GM21515 (cell line): ENCODE data around the gene CD58.

Experiments used
- ATAC-seq: cut with Tn5 transposase; IDR thresholded peaks from one replicate; pipeline ENCODE4 v1.9.1; 2021; ENCODE audit not compliant: unreplicated experiment

Gene CD58

DNA sequence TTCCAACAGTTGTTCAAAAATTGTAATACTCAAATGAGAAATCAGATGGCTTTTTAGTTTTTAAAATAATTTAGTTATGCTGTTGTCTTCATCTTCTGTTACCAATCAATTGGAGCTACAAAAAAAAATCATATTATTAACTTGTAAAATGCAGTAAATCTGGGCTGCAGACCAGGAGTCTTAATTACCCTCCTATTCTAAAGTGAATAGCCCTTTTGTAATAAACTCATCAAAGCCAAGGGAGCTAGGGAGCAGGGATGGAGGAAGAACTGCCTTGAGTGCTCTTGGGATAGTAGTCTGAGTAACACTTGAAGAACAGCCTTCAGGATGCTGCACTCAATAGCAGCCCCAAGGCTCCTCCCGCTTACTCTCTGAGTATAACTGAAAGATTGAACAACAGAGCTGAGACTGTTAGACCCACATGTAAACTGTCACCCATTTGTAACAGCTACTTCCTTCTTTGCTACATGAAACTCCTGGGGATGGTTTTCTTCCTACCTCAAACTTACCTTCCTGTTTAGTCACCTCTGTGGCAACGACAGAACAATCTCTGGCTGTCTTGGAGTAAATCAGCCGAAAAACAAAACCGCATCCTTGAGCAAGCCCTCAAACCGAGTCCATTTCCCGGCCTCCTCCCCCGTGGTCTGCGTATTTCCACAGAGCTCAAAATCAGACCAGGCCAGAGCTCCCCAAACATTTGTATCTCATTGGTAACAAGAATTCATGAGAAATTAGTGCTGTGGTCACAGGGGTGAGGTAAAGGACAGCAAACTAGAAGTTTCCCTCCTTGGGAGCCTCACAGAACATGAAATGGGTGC, 55.9 kb downstream of the CD58 start:
- ATAC-seq = peak; percentile 76

DNA sequence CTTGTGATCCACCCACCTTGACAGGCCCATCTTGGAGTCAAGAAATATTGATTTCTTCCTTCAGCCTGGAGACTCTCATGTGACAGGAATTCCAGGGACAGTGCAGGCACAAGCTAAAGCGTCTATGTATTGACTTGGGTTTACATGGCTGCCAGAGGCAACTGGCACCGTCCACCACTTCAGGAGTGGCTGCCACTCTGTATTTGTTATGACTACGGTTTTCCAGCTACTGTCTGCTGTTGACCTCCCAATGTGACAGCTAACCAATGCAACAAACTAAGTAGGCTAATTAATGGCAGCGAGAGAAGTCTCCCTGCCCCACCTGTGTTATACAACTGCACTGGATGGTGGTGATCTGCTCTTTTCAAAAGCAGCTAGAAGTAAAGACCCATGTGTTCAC, 56.9 kb downstream of the CD58 start:
- ATAC-seq = no peak

- ATAC-seq = no peak
These were observed 59.3 kb downstream of the CD58 start for GRCh38 chr1:116511459-116512019.

DNA sequence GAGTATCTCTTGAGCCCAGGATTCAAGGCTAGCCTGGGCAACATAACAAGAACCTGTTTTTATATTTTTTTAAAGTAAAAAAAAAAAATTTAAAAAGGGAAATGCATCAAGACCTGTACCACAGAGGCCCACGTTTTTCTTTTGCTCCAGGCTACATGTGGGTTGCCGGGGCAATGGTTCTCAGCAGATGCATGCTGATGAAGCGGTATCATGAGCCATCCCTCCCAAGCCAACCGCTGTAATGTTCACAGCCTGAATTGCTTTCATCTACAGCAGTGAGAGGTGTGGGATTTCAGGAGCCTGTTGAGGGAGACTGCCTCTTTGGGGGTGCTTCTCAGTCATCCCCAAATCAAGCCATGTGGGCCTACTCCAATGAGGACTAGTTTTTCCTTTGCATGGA, 60.5 kb downstream of the CD58 start:
- no peak for ATAC-seq

DNA sequence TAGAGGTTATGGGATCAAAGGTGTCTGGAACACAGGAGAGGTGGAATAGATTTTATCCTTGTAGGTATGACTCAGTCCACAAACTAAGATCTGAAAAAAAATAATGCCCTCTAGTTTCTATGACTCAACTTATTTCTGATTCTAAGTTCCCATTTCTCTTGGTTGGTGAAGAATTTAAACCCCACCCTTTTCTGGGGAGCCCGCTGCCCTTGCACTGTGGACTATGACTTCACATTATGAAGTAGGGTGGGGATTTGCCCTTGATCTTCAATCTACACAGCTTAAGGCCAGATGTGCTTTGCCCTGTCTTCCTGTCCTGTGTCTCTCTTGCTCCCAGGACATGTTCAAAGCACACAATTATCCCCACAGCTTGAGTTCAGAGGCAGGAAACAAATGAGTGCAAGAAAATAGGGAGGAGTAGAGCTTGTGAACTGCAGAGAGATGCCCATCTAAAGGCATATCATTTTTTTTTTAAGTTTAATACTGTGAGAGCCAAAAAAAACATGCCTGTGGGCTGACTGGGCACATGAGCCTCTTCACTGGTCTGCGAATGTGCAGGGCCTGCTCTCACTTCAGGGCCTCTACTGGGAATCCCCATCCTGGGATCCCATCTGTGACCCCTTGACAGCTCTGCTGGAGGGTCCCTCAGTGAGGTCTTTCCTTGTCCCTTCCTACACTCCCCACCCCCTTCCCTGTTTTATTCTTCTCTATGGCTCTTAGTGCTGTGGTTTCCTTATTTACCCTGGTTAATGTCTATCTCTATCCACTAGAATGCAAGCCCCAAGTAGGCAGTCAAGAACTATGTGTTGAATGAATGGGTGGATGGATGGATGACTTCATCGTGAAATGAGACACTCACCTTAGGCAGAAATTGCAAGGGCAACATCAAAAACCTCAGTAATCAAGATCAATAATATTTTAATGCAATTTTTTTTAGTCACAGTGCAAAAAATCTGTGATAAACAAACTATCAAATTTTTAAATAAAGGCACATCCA, 61.5 kb downstream of the CD58 start:
- no peak for ATAC-seq

GRCh38 chr1:116508085-116508983, 62.5 kb downstream of the CD58 start:
- no peak for ATAC-seq

GRCh38 chr1:116507631-116508030, 63.2 kb downstream of the CD58 start:
- no peak for ATAC-seq

DNA sequence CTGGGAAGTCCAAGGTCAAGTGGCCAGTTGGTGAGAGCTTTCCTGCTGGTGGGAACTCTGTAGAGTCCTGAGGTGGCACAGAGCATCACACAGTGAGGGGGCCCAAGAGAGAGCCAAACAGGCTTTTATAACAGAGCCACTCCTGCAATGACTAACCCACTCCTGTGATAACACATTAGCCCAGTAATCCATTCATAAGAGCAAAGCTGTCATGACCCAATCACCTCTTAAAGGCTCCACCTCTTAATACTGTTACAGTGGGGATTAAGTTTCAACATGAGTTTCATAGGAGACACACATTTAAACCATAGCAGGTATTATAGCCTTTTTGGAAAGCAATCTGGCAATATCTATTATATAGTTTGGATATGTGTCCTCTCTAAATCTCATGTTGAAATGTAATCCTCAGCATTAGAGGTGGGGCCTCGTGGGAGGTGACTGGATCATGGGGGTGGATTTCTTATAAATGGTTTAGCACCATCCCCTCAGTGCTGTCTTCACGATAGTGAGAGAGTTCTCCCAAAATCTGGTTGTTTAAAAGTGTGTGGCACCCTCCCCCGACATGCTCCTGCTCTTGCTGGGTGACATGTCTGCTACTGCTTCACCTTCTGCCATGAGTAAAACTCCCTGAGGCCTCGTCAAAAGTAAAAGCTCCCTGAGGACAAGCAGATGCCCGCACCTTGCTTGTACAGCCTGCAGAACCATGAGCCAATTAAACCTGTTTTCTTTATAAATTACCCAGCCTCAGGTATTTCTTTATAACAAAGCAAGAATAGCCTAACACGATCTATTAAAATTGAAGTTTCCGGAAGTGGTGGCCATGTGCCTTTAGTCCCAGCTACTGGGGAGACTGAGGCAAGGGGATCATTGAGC, 64.5 kb downstream of the CD58 start:
- ATAC-seq = no peak

- ATAC-seq = peak; percentile 90
These were observed 66.3 kb downstream of the CD58 start for GRCh38 chr1:116504308-116505156.

GRCh38 chr1:116503546-116504307, 67.1 kb downstream of the CD58 start:
- no peak for ATAC-seq

DNA sequence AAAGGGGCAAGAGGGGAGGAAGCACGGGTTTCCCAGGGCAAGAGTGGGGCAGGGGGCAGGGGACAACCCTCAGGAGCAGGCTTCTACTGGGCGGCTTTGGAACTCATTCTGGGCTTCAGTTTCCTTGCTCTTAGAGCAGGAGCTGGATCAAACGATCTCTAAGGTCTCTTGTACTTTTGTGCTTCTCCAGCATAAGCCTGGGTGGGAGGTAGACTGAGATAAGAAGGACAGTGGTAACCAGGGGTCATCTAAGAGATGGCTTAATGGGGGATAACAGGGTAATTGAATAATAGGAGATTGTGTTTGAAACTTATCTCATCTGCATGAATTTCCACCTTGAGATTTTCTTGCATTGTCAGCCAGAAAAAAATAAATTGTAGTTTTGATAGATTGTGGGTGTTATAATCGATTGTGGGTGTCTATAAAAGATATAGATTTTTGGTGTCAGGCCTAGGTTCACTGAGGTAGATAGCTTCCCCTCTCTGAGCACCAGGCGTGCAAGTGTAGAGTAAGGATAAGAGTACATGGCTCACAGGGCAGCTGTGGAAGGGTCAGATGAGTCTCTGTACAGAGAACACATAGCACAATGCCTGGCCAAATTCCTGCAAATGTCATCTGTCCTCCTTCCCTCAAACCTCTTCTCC, 68.0 kb downstream of the CD58 start:
- ATAC-seq = no peak

DNA sequence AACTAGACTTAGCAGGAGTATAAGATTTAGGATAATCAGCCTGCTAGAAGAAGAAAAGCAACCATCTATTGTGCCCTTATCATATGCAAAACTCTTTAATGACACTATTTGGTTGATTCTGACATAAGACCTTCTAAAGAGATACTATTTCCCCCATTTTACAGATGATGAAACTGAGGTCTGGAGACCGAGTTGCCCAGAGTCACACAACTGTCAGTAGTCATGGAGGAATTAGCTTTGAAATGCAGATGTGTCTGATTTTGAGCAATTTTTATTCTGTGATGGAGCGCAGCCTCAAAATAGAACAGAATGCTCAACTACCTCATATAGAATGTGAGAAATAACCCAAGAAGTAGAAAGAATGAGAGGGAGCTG, 69.0 kb downstream of the CD58 start:
- no peak for ATAC-seq

- no peak for ATAC-seq
These were observed 69.5 kb downstream of the CD58 start for GRCh38 chr1:116501125-116501869.

- ATAC-seq = peak; percentile 63
These were observed 71.8 kb downstream of the CD58 start for GRCh38 chr1:116498789-116499628.

GRCh38 chr1:116497656-116498055, 73.2 kb downstream of the CD58 start:
- no peak for ATAC-seq

- ATAC-seq = no peak
These were observed 73.9 kb downstream of the CD58 start for GRCh38 chr1:116496898-116497297.
